Measurements from ENCODE around the gene TSPAN14.

Gene TSPAN14

GRCh38 chr10:80485946-80486764 lies 32.0 kb downstream of the TSPAN14 start:
- Histone ChIP-seq H3K9ac (peak overlapping the region; percentile 55), H4K20me1 (peaks cover 100% of the 10 kb centered on the region), H3K27me3 (no peaks in the 10 kb centered on the region), H3K36me3 (peaks cover 62% of the 10 kb centered on the region), H3K4me2 (peak overlapping the region; percentile 76), H3K27ac (peak overlapping the region; percentile 51), H3K9me3 (no peaks in the 10 kb centered on the region), H3K4me1 (peaks cover 100% of the 10 kb centered on the region), H3K4me3 (peak overlapping the region; percentile 5; the same call in 1 of the 2 replicates)
- TF ChIP-seq Cebpa-rat (IDR thresholded peaks at IDR 0.05): no peak

- TF ChIP-seq Cebpa-rat (IDR thresholded peaks at IDR 0.05): no peak
- H3K9me3 ChIP-seq: no peaks in the 10 kb centered on the region
- H3K4me1 ChIP-seq: peaks cover 100% of the 10 kb centered on the region
- H3K4me2 ChIP-seq: peak overlapping the region; percentile 76
- peaks cover 62% of the 10 kb centered on the region for H3K36me3 ChIP-seq
- no peaks in the 10 kb centered on the region for H3K27me3 ChIP-seq
- H4K20me1 ChIP-seq: peaks cover 100% of the 10 kb centered on the region
- peak overlapping the region; percentile 51 for H3K27ac ChIP-seq
- peak overlapping the region; percentile 24; the same call in 1 of the 2 replicates for H3K4me3 ChIP-seq
- peak overlapping the region; percentile 55 for H3K9ac ChIP-seq
These were observed 32.8 kb downstream of the TSPAN14 start for GRCh38 chr10:80486785-80487420.

- H3K36me3 ChIP-seq: peaks cover 63% of the 10 kb centered on the region
- TF ChIP-seq Cebpa-rat (IDR thresholded peaks at IDR 0.05): no peak
- peak overlapping the region; percentile 55 for H3K9ac ChIP-seq
- H3K27me3 ChIP-seq: no peaks in the 10 kb centered on the region
- no peaks in the 10 kb centered on the region for H3K9me3 ChIP-seq
- peak overlapping the region; percentile 51 for H3K27ac ChIP-seq
- peaks cover 100% of the 10 kb centered on the region for H4K20me1 ChIP-seq
- H3K4me1 ChIP-seq: peaks cover 100% of the 10 kb centered on the region
- peak overlapping the region; percentile 24; the same call in 1 of the 2 replicates for H3K4me3 ChIP-seq
- peak overlapping the region; percentile 76 for H3K4me2 ChIP-seq
These were observed 33.3 kb downstream of the TSPAN14 start for GRCh38 chr10:80487421-80487785.

GRCh38 chr10:80487791-80488538 lies 33.9 kb downstream of the TSPAN14 start:
- no peak overlapping the region; the same call in 1 of the 2 replicates for H3K4me3 ChIP-seq
- peak overlapping the region; percentile 76 for H3K4me2 ChIP-seq
- peak overlapping the region; percentile 55 for H3K9ac ChIP-seq
- H3K27me3 ChIP-seq: no peaks in the 10 kb centered on the region
- peak overlapping the region; percentile 51 for H3K27ac ChIP-seq
- H3K9me3 ChIP-seq: no peaks in the 10 kb centered on the region
- H4K20me1 ChIP-seq: peaks cover 100% of the 10 kb centered on the region
- TF ChIP-seq Cebpa-rat (IDR thresholded peaks at IDR 0.05): no peak
- peaks cover 100% of the 10 kb centered on the region for H3K4me1 ChIP-seq
- peaks cover 62% of the 10 kb centered on the region for H3K36me3 ChIP-seq

GRCh38 chr10:80488539-80489066 lies 34.5 kb downstream of the TSPAN14 start:
- Histone ChIP-seq H3K9ac (no peak overlapping the region; the same call in 1 of the 2 replicates), H3K9me3 (no peaks in the 10 kb centered on the region), H3K27ac (peak overlapping the region; percentile 51), H3K4me2 (peak overlapping the region; percentile 76), H3K27me3 (no peaks in the 10 kb centered on the region), H4K20me1 (peaks cover 100% of the 10 kb centered on the region), H3K36me3 (peaks cover 55% of the 10 kb centered on the region), H3K4me3 (no peak overlapping the region), H3K4me1 (peaks cover 100% of the 10 kb centered on the region)
- no peak for TF ChIP-seq Cebpa-rat (IDR thresholded peaks at IDR 0.05)

GRCh38 chr10:80489371-80490112 lies 35.4 kb downstream of the TSPAN14 start:
- Histone ChIP-seq H3K9ac (no peak overlapping the region), H3K4me1 (peaks cover 100% of the 10 kb centered on the region), H3K4me2 (peak overlapping the region; percentile 76)

GRCh38 chr10:80491251-80492102 lies 37.4 kb downstream of the TSPAN14 start:
- no peak for TF ChIP-seq Cebpa-rat (IDR thresholded peaks at IDR 0.05)
- peaks cover 13% of the 10 kb centered on the region for H3K9me3 ChIP-seq
- H3K36me3 ChIP-seq: peaks cover 76% of the 10 kb centered on the region
- no peaks in the 10 kb centered on the region for H3K27me3 ChIP-seq
- H3K4me1 ChIP-seq: peaks cover 91% of the 10 kb centered on the region
- H4K20me1 ChIP-seq: peaks cover 95% of the 10 kb centered on the region
- H3K27ac ChIP-seq: peak overlapping the region; percentile 54
- peak overlapping the region; percentile 36; the same call in 1 of the 2 replicates for H3K4me3 ChIP-seq
- H3K4me2 ChIP-seq: peak overlapping the region; percentile 76
- H3K9ac ChIP-seq: 0 out of 2 replicates have a peak overlapping the region, but pooled peaks have one; percentile 12

More at GRCh38 chr10:80489371-80490112, 35.4 kb downstream of the TSPAN14 start:
- peaks cover 63% of the 10 kb centered on the region for H3K36me3 ChIP-seq
- H3K4me3 ChIP-seq: no peak overlapping the region
- no peaks in the 10 kb centered on the region for H3K9me3 ChIP-seq
- no peaks in the 10 kb centered on the region for H3K27me3 ChIP-seq
- peak overlapping the region; percentile 36; the same call in 1 of the 2 replicates for H3K27ac ChIP-seq
- peaks cover 100% of the 10 kb centered on the region for H4K20me1 ChIP-seq
- no peak for TF ChIP-seq Cebpa-rat (IDR thresholded peaks at IDR 0.05)

GRCh38 chr10:80492848-80493521 lies 38.9 kb downstream of the TSPAN14 start:
- no peaks in the 10 kb centered on the region for H3K27me3 ChIP-seq
- H4K20me1 ChIP-seq: peaks cover 95% of the 10 kb centered on the region
- H3K27ac ChIP-seq: no peak overlapping the region
- H3K9me3 ChIP-seq: peaks cover 17% of the 10 kb centered on the region
- H3K4me3 ChIP-seq: no peak overlapping the region; the same call in 1 of the 2 replicates
- H3K36me3 ChIP-seq: peaks cover 81% of the 10 kb centered on the region
- no peak for TF ChIP-seq Cebpa-rat (IDR thresholded peaks at IDR 0.05)
- H3K4me1 ChIP-seq: peaks cover 89% of the 10 kb centered on the region
- peak overlapping the region; percentile 76 for H3K4me2 ChIP-seq
- no peak overlapping the region for H3K9ac ChIP-seq
